ENCODE measurements around the gene POLN.
"Not testable (repeated sequence)": the region's sequence is repeated elsewhere in the genome, so short reads cannot be mapped to it uniquely, and the experiment has no call there.

Gene POLN

GRCh38 chr4:2042947-2043395 lies 198.9 kb downstream of the POLN start:
- Mint-ChIP-seq H3K4me3 (peak overlapping the region; percentile 71), H3K36me3 (ENCODE audit: low read depth) (no peaks in the 10 kb centered on the region), H3K9me3 (no peaks in the 10 kb centered on the region), H3K27ac (peak overlapping the region; percentile 22), H3K4me1 (ENCODE audit: low read depth) (peaks cover 4% of the 10 kb centered on the region), H3K27me3 (ENCODE audit: low read depth) (peaks cover 26% of the 10 kb centered on the region)

- H3K27ac Mint-ChIP-seq = peak overlapping the region; percentile 22
- H3K9me3 Mint-ChIP-seq = no peaks in the 10 kb centered on the region
- peaks cover 26% of the 10 kb centered on the region for H3K27me3 Mint-ChIP-seq (ENCODE audit: low read depth)
- peaks cover 4% of the 10 kb centered on the region for H3K4me1 Mint-ChIP-seq (ENCODE audit: low read depth)
- H3K4me3 Mint-ChIP-seq = peak overlapping the region; percentile 71
- no peaks in the 10 kb centered on the region for H3K36me3 Mint-ChIP-seq (ENCODE audit: low read depth)
These were observed 199.5 kb downstream of the POLN start for GRCh38 chr4:2042204-2042946.

GRCh38 chr4:2041239-2042130 lies 200.4 kb downstream of the POLN start:
- H3K4me3 Mint-ChIP-seq = peak overlapping the region; percentile 78
- no peaks in the 10 kb centered on the region for H3K36me3 Mint-ChIP-seq (ENCODE audit: low read depth)
- no peaks in the 10 kb centered on the region for H3K9me3 Mint-ChIP-seq
- peaks cover 35% of the 10 kb centered on the region for H3K27me3 Mint-ChIP-seq (ENCODE audit: low read depth)
- H3K4me1 Mint-ChIP-seq (ENCODE audit: low read depth) = peaks cover 4% of the 10 kb centered on the region
- H3K27ac Mint-ChIP-seq = no peak overlapping the region

GRCh38 chr4:2040391-2041238 lies 201.3 kb downstream of the POLN start:
- Mint-ChIP-seq H3K9me3 (no peaks in the 10 kb centered on the region), H3K27me3 (ENCODE audit: low read depth) (peaks cover 37% of the 10 kb centered on the region), H3K4me3 (peak overlapping the region; percentile 50), H3K4me1 (ENCODE audit: low read depth) (peaks cover 4% of the 10 kb centered on the region), H3K36me3 (ENCODE audit: low read depth) (no peaks in the 10 kb centered on the region), H3K27ac (no peak overlapping the region)

GRCh38 chr4:2036866-2037265 lies 205.1 kb downstream of the POLN start:
- H3K4me3 Mint-ChIP-seq = no peak overlapping the region
- H3K27me3 Mint-ChIP-seq (ENCODE audit: low read depth) = peaks cover 59% of the 10 kb centered on the region
- no peaks in the 10 kb centered on the region for H3K36me3 Mint-ChIP-seq (ENCODE audit: low read depth)
- H3K4me1 Mint-ChIP-seq (ENCODE audit: low read depth) = peaks cover 4% of the 10 kb centered on the region
- H3K27ac Mint-ChIP-seq = no peak overlapping the region
- no peaks in the 10 kb centered on the region for H3K9me3 Mint-ChIP-seq

GRCh38 chr4:2036327-2036726 lies 205.6 kb downstream of the POLN start:
- H3K9me3 Mint-ChIP-seq = no peaks in the 10 kb centered on the region
- H3K36me3 Mint-ChIP-seq (ENCODE audit: low read depth) = no peaks in the 10 kb centered on the region
- no peak overlapping the region for H3K27ac Mint-ChIP-seq
- H3K4me3 Mint-ChIP-seq = no peak overlapping the region
- H3K27me3 Mint-ChIP-seq (ENCODE audit: low read depth) = peaks cover 56% of the 10 kb centered on the region
- peaks cover 4% of the 10 kb centered on the region for H3K4me1 Mint-ChIP-seq (ENCODE audit: low read depth)

GRCh38 chr4:2031161-2031560 lies 210.8 kb downstream of the POLN start:
- H3K4me3 Mint-ChIP-seq; H3K4me1 Mint-ChIP-seq (ENCODE audit: low read depth); H3K27ac Mint-ChIP-seq; H3K36me3 Mint-ChIP-seq (ENCODE audit: low read depth); H3K9me3 Mint-ChIP-seq: not testable (repeated sequence)
- peaks cover 69% of the 10 kb centered on the region for H3K27me3 Mint-ChIP-seq (ENCODE audit: low read depth)

GRCh38 chr4:2027120-2027519 lies 214.8 kb downstream of the POLN start:
- H3K36me3 Mint-ChIP-seq (ENCODE audit: low read depth); H3K4me3 Mint-ChIP-seq; H3K27ac Mint-ChIP-seq; H3K4me1 Mint-ChIP-seq (ENCODE audit: low read depth): not testable (repeated sequence)
- Mint-ChIP-seq H3K9me3 (peaks cover 10% of the 10 kb centered on the region), H3K27me3 (ENCODE audit: low read depth) (peaks cover 77% of the 10 kb centered on the region)

GRCh38 chr4:2025817-2026216 lies 216.1 kb downstream of the POLN start:
- no peaks in the 10 kb centered on the region for H3K4me1 Mint-ChIP-seq (ENCODE audit: low read depth)
- peaks cover 5% of the 10 kb centered on the region for H3K36me3 Mint-ChIP-seq (ENCODE audit: low read depth)
- H3K27ac Mint-ChIP-seq = no peak overlapping the region
- peaks cover 83% of the 10 kb centered on the region for H3K27me3 Mint-ChIP-seq (ENCODE audit: low read depth)
- H3K4me3 Mint-ChIP-seq = no peak overlapping the region
- peaks cover 10% of the 10 kb centered on the region for H3K9me3 Mint-ChIP-seq

GRCh38 chr4:2024683-2025082 lies 217.2 kb downstream of the POLN start:
- H3K27ac Mint-ChIP-seq = no peak overlapping the region
- peaks cover 5% of the 10 kb centered on the region for H3K36me3 Mint-ChIP-seq (ENCODE audit: low read depth)
- no peaks in the 10 kb centered on the region for H3K4me1 Mint-ChIP-seq (ENCODE audit: low read depth)
- no peak overlapping the region for H3K4me3 Mint-ChIP-seq
- H3K9me3 Mint-ChIP-seq = peaks cover 10% of the 10 kb centered on the region
- peaks cover 85% of the 10 kb centered on the region for H3K27me3 Mint-ChIP-seq (ENCODE audit: low read depth)
